DMS79 (cell line): ENCODE data around the gene CPNE1.

Source experiments
- DNase-seq: peaks from one replicate; lab custom pipeline; 2025; lab: John Stamatoyannopoulos, UW

The CPNE1 gene

GRCh38 chr20:35653893-35654292, 10.8 kb downstream of the CPNE1 start:
- no peak for DNase-seq

- DNase-seq = no peak
Observed at GRCh38 chr20:35653430-35653734, 11.3 kb downstream of the CPNE1 start.

- no peak for DNase-seq
Observed at GRCh38 chr20:35652641-35653429, 11.9 kb downstream of the CPNE1 start.

GRCh38 chr20:35651958-35652357, 12.7 kb downstream of the CPNE1 start:
- DNase-seq = no peak

- no peak for DNase-seq
Observed at GRCh38 chr20:35650632-35651031, 14.1 kb downstream of the CPNE1 start.

- no peak for DNase-seq
Observed at GRCh38 chr20:35648836-35649235, 15.9 kb downstream of the CPNE1 start.

GRCh38 chr20:35644806-35645205, 19.9 kb downstream of the CPNE1 start:
- no peak for DNase-seq

GRCh38 chr20:35643045-35643444, 21.7 kb downstream of the CPNE1 start:
- no peak for DNase-seq

GRCh38 chr20:35641743-35642142, 23.0 kb downstream of the CPNE1 start:
- no peak for DNase-seq

GRCh38 chr20:35640724-35641123, 24.0 kb downstream of the CPNE1 start:
- DNase-seq = no peak

- no peak for DNase-seq
Observed at GRCh38 chr20:35638751-35639150, 25.9 kb downstream of the CPNE1 start.

GRCh38 chr20:35637276-35637675, 27.4 kb downstream of the CPNE1 start:
- DNase-seq = no peak

- DNase-seq = no peak
Observed at GRCh38 chr20:35636095-35636494, 28.6 kb downstream of the CPNE1 start.

- no peak for DNase-seq
Observed at GRCh38 chr20:35635652-35636051, 29.0 kb downstream of the CPNE1 start.

- no peak for DNase-seq
Observed at GRCh38 chr20:35632539-35633115, 32.1 kb downstream of the CPNE1 start.

- no peak for DNase-seq
Observed at GRCh38 chr20:35630636-35631035, 34.1 kb downstream of the CPNE1 start.

- DNase-seq = no peak
Observed at GRCh38 chr20:35629427-35630145, 35.1 kb downstream of the CPNE1 start.

- no peak for DNase-seq
Observed at GRCh38 chr20:35627121-35627520, 37.6 kb downstream of the CPNE1 start.

- no peak for DNase-seq
Observed at GRCh38 chr20:35626386-35627001, 38.2 kb downstream of the CPNE1 start.

GRCh38 chr20:35625584-35626385, 38.9 kb downstream of the CPNE1 start:
- DNase-seq = no peak

GRCh38 chr20:35621560-35621946, 43.1 kb downstream of the CPNE1 start:
- DNase-seq = no peak
